Inflammatory macrophage (primary cell): ENCODE data around the gene CTTN.
A peak's percentile ranks its signal among the peaks of the same experiment; 100 is the strongest.

Source experiments
- DNase-seq, 2 donors: peaks; one replicate each; pipeline ENCODE4 v3.0.0-alpha.2; 2020 to 2022

The CTTN gene

GRCh38 chr11:70477609-70478008 is 79.3 kb downstream of the CTTN start:
- no peak for DNase-seq

- no peak for DNase-seq
Measured at GRCh38 chr11:70478166-70478890, 80.0 kb downstream of the CTTN start.

- DNase-seq: no peak
Measured at GRCh38 chr11:70480711-70481110, 82.4 kb downstream of the CTTN start.

GRCh38 chr11:70481625-70482528 is 83.5 kb downstream of the CTTN start:
- no peak for DNase-seq

GRCh38 chr11:70482529-70482917 is 84.2 kb downstream of the CTTN start:
- no peak for DNase-seq

- peak; percentile 71 to 83 for DNase-seq
Measured at GRCh38 chr11:70483077-70483861, 84.9 kb downstream of the CTTN start.

GRCh38 chr11:70483917-70484316 is 85.6 kb downstream of the CTTN start:
- DNase-seq: no peak

GRCh38 chr11:70485326-70486025 is 87.1 kb downstream of the CTTN start:
- no peak for DNase-seq

- no peak for DNase-seq
Measured at GRCh38 chr11:70486026-70486415, 87.7 kb downstream of the CTTN start.
